ENCODE results near the gene GARNL3. TPM values are rescaled to one million over a fixed set of nuclear protein-coding genes. Genes with fewer than 3 reads are reported as not detected.
A peak's percentile ranks its signal among the peaks of the same experiment; 100 is the strongest.

Gene GARNL3
- total RNA-seq, 1 donor from 2014 or later: 10.4 TPM

DNA sequence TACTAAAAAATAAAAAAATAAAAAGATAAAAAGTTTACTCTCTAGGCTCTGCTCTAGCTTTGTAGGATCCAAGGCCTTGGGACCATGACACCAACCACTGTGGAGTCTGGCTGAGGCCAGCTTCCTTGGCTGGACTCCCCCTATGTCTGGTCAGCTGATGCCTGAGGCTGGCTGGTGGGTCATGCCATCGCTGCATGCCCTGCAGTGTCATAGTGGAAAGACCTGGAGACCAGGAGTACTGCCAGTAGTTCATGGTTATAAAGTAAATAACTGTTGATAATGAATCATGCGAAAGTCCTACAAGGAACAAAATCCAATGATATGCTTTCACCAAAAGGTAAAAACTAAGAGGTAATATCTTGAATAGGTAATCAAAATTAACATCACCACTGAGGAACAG is 43.2 kb downstream of the GARNL3 start:
- DNase-seq (ENCODE audit: low read depth): no peak
- TF ChIP-seq, protein P1, sequence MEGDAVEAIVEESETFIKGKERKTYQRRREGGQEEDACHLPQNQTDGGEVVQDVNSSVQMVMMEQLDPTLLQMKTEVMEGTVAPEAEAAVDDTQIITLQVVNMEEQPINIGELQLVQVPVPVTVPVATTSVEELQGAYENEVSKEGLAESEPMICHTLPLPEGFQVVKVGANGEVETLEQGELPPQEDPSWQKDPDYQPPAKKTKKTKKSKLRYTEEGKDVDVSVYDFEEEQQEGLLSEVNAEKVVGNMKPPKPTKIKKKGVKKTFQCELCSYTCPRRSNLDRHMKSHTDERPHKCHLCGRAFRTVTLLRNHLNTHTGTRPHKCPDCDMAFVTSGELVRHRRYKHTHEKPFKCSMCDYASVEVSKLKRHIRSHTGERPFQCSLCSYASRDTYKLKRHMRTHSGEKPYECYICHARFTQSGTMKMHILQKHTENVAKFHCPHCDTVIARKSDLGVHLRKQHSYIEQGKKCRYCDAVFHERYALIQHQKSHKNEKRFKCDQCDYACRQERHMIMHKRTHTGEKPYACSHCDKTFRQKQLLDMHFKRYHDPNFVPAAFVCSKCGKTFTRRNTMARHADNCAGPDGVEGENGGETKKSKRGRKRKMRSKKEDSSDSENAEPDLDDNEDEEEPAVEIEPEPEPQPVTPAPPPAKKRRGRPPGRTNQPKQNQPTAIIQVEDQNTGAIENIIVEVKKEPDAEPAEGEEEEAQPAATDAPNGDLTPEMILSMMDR (conservative IDR thresholded peaks at IDR 0.05; ENCODE audit: low read depth, low read length): no peak
- no peak overlapping the region for H3K4me3 ChIP-seq (ENCODE audit: low read depth, low read length)

DNA sequence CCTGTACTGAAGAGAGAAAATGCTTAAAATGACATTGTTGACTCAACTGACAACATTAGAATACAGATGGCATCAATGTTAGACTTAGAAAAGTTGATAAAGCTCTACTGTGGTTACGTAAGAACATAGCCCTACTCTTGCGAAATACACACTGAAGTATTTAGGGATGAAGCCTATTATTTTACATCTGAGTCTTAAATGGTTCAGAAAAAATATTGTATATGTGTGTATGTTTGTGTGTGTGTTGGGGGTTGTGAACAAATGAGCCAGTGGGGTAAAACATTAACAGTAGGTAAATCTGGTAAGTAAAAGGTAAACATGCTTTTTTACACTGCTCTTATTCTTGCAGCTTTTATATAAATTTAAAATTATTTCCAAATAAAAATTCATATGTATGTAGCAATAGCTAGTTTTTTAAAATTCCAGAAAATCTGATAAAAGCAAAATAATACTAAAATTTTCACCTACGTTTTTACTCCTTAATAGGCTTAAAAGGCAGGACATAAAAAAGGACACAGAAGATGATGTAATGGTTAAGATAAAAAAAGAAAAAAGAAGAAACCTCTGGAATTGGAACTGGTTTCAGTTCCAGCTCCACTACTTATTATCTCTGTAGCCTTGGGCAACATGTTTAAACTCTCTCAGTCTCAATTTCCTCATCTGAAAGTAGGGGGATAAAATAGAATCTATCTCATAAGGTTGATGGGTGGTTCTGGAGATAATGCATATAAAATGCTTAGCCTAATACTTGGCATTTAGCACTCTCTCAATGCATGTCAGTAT is 44.3 kb downstream of the GARNL3 start:
- DNase-seq (ENCODE audit: low read depth): no peak
- H3K4me3 ChIP-seq (ENCODE audit: low read depth, low read length): no peak overlapping the region
- TF ChIP-seq, protein P1 (conservative IDR thresholded peaks at IDR 0.05; ENCODE audit: low read depth, low read length): no peak

DNA sequence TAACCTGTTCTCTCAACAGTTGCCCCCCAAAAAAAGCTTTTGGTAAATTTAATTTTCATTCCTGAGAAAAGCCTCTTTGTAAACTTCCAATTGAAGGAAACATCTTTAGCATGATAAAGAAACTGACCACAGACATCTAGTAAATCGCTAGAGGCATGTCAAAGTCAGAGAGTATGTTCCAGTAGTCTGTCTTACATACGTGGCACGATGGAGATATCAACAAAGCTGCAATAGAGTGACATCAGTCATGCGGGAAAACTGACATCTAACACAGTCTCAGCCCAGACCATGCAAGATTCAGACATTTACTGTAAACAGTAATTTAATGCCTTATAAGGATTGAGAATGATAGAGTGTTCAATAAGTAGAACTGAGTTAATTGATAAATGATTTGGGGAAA is 45.1 kb downstream of the GARNL3 start:
- no peak for DNase-seq (ENCODE audit: low read depth)
- TF ChIP-seq, protein P1 (conservative IDR thresholded peaks at IDR 0.05; ENCODE audit: low read depth, low read length): no peak
- H3K4me3 ChIP-seq (ENCODE audit: low read depth, low read length): no peak overlapping the region

DNA sequence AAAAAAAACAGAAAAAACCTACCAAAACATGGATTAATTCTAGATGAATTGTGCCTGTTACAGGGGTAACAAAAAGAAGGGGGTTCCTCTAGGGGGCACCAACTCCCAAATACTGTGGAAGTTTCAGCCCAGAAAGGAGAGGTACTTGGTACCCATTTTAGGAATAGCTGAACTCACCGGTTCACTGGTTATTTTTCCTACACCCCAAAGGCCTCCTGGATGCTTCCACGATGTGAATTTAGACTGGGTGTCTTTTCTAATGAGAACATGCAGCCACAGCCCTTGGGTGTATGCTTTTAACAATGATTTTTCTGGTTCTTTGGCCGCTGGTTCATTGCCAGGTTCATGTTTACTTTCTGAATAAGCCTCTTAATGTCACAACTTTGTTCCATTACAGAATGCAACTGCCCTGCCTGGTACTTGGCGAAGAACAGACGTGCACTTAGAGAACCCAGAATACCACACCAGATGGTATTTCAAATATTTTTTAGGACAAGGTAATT is 46.7 kb downstream of the GARNL3 start:
- no peak overlapping the region for H3K4me3 ChIP-seq (ENCODE audit: low read depth, low read length)
- no peak for DNase-seq (ENCODE audit: low read depth)
- TF ChIP-seq, protein P1 (conservative IDR thresholded peaks at IDR 0.05; ENCODE audit: low read depth, low read length): peak; percentile 48

DNA sequence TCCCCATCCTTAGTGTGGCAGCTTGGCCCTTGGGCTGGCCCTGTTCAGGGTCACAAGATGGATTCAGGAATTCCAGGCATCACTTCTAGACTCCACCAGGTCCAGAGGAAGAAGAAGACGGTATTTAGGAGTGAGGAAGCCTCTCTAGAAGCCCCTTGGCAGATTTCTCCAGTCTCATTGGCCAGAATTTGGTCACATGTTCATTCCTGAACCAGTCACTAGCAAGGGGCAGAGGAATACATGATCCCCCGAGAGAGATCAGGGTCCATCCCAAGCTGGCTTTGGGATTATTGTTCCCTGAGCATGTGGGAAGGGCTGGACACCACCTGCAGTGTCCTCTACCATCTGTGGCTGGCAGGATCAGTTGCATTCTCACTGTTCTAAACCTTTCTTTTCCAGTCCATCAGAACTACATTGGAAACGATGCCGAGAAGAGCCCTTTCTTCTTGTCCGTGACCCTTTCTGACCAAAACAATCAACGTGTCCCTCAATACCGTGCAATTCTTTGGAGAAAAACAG is 48.5 kb downstream of the GARNL3 start:
- no peak for DNase-seq (ENCODE audit: low read depth)
- no peak overlapping the region for H3K4me3 ChIP-seq (ENCODE audit: low read depth, low read length)
- TF ChIP-seq, protein P1 (conservative IDR thresholded peaks at IDR 0.05; ENCODE audit: low read depth, low read length): no peak

DNA sequence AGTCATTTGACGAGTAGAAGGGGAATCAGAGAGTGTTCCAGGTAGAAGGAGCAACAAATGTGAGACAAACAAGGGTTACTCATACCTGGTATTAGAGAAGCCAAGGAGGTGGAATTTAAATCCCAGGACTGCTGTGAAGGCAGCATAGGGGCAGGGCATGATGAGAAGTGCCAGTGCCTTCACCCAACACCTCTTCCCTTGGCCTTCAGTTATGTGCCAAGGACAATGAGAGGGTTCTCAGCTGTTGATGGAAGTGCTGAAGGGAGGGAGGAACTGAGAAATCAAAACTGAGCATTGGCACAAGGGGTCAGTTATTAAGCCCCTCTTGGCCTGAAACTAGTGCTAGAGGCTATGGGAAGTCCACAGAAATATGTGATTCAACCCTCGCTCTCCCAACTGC is 50.3 kb downstream of the GARNL3 start:
- no peak overlapping the region for H3K4me3 ChIP-seq (ENCODE audit: low read depth, low read length)
- TF ChIP-seq, protein P1 (conservative IDR thresholded peaks at IDR 0.05; ENCODE audit: low read depth, low read length): no peak
- DNase-seq (ENCODE audit: low read depth): no peak
